Uterus (tissue), 2 donors: ENCODE data around the gene STAB2.

Experiments used
- POLR2A ChIP-seq, 2 donors: fragments of 450-650 bp; IDR thresholded peaks; one replicate each; pipeline ENCODE4 v1.6.1; 2016; ENCODE audit warnings: antibody characterized with exemption in 2 of 2, mild to moderate bottlenecking in 1 of 2, moderate library complexity in 1 of 2
- TF ChIP-seq, protein P1 (sequence below), 4 experiments: fragments of 200-600 bp in 2 of 4; fragments of 450-650 bp in 2 of 4; sonication (generic) in 2 of 4; IDR thresholded peaks; one replicate each; pipeline ENCODE4 v1.5.1; 2016 to 2019; ENCODE audit warnings: antibody characterized with exemption in 4 of 4, mild to moderate bottlenecking in 2 of 4, moderate library complexity in 1 of 4

DNA sequence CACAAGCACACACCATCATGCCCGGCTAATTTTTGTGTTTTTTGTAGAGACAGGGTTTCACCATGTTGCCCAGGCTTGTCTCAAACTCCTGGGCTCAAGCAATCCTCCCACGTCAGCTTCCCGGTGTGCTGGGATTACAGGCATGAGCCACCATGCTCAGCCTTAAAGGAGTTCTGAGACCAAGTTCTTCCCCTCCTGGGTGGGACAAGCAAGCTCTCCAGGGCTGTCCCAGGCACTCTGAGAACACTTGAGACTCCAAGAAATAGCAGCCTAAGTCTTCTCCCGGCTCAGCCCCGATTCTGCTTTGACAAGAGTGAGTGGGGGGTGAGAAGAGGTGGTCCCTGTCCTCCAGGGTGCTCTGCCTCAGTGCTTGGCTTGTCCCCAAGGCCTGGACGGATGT, 86.4 kb downstream of the STAB2 start:
- TF ChIP-seq, protein P1, sequence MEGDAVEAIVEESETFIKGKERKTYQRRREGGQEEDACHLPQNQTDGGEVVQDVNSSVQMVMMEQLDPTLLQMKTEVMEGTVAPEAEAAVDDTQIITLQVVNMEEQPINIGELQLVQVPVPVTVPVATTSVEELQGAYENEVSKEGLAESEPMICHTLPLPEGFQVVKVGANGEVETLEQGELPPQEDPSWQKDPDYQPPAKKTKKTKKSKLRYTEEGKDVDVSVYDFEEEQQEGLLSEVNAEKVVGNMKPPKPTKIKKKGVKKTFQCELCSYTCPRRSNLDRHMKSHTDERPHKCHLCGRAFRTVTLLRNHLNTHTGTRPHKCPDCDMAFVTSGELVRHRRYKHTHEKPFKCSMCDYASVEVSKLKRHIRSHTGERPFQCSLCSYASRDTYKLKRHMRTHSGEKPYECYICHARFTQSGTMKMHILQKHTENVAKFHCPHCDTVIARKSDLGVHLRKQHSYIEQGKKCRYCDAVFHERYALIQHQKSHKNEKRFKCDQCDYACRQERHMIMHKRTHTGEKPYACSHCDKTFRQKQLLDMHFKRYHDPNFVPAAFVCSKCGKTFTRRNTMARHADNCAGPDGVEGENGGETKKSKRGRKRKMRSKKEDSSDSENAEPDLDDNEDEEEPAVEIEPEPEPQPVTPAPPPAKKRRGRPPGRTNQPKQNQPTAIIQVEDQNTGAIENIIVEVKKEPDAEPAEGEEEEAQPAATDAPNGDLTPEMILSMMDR (IDR thresholded peaks at IDR 0.05), result no peak
- TF ChIP-seq POLR2A (IDR thresholded peaks at IDR 0.05), result no peak
